ENCODE data around the gene C1orf87.

C1orf87 gene

GRCh38 chr1:60063561-60063960 lies 10.0 kb downstream of the C1orf87 start:
- DNase-seq (ENCODE audit: low read depth) = no peak

- DNase-seq (ENCODE audit: low read depth) = no peak
Measured at GRCh38 chr1:60059468-60059867, 14.1 kb downstream of the C1orf87 start.

- peak; percentile 60 for DNase-seq (ENCODE audit: low read depth)
Measured at GRCh38 chr1:60055336-60055735, 18.2 kb downstream of the C1orf87 start.

GRCh38 chr1:60054374-60054773 lies 19.2 kb downstream of the C1orf87 start:
- no peak for DNase-seq (ENCODE audit: low read depth)

- no peak for DNase-seq (ENCODE audit: low read depth)
Measured at GRCh38 chr1:60052601-60053000, 21.0 kb downstream of the C1orf87 start.

GRCh38 chr1:60051191-60051590 lies 22.4 kb downstream of the C1orf87 start:
- DNase-seq (ENCODE audit: low read depth) = no peak

GRCh38 chr1:60049188-60049587 lies 24.4 kb downstream of the C1orf87 start:
- DNase-seq (ENCODE audit: low read depth) = no peak

- no peak for DNase-seq (ENCODE audit: low read depth)
Measured at GRCh38 chr1:60044881-60045280, 28.7 kb downstream of the C1orf87 start.

- no peak for DNase-seq (ENCODE audit: low read depth)
Measured at GRCh38 chr1:60041783-60042182, 31.8 kb downstream of the C1orf87 start.

GRCh38 chr1:60037669-60038068 lies 35.9 kb downstream of the C1orf87 start:
- no peak for DNase-seq (ENCODE audit: low read depth)

- DNase-seq (ENCODE audit: low read depth) = no peak
Measured at GRCh38 chr1:60036856-60037460, 36.6 kb downstream of the C1orf87 start.

GRCh38 chr1:60035921-60036320 lies 37.6 kb downstream of the C1orf87 start:
- DNase-seq (ENCODE audit: low read depth) = no peak

GRCh38 chr1:60034999-60035398 lies 38.6 kb downstream of the C1orf87 start:
- DNase-seq (ENCODE audit: low read depth) = no peak

GRCh38 chr1:60033066-60033465 lies 40.5 kb downstream of the C1orf87 start:
- DNase-seq (ENCODE audit: low read depth) = no peak

- no peak for DNase-seq (ENCODE audit: low read depth)
Measured at GRCh38 chr1:60031146-60031545, 42.4 kb downstream of the C1orf87 start.

GRCh38 chr1:60025552-60025951 lies 48.0 kb downstream of the C1orf87 start:
- DNase-seq (ENCODE audit: low read depth) = no peak

- DNase-seq (ENCODE audit: low read depth) = no peak
Measured at GRCh38 chr1:60017508-60018205, 55.9 kb downstream of the C1orf87 start.

GRCh38 chr1:60010690-60011089 lies 62.9 kb downstream of the C1orf87 start:
- no peak for DNase-seq (ENCODE audit: low read depth)

GRCh38 chr1:60008500-60008899 lies 65.1 kb downstream of the C1orf87 start:
- no peak for DNase-seq (ENCODE audit: low read depth)

- no peak for DNase-seq (ENCODE audit: low read depth)
Measured at GRCh38 chr1:60000625-60001024, 72.9 kb downstream of the C1orf87 start.

GRCh38 chr1:59999746-60000145 lies 73.8 kb downstream of the C1orf87 start:
- no peak for DNase-seq (ENCODE audit: low read depth)

GRCh38 chr1:59999006-59999405 lies 74.6 kb downstream of the C1orf87 start:
- no peak for DNase-seq (ENCODE audit: low read depth)

- DNase-seq (ENCODE audit: low read depth) = no peak
Measured at GRCh38 chr1:59997479-59998115, 76.0 kb downstream of the C1orf87 start.
